HEK293T (cell line): Measurements from ENCODE around the gene HSDL2.

ENCODE experiments used
- ARNT ChIP-seq: fragments of 450-650 bp; IDR thresholded peaks from 2 replicates; pipeline ENCODE4 v1.6.1; 2017; ENCODE audit warnings: mild to moderate bottlenecking
- BHLHE40 ChIP-seq: fragments of 450-650 bp; IDR thresholded peaks from 2 replicates; pipeline ENCODE4 v1.6.1; 2016; ENCODE audit warnings: mild to moderate bottlenecking, moderate library complexity, borderline replicate concordance
- SP1 ChIP-seq: fragments of 450-650 bp; IDR thresholded peaks from 2 replicates; pipeline ENCODE4 v1.6.1; 2017
- SUZ12 ChIP-seq: fragments of 450-650 bp; IDR thresholded peaks from 2 replicates; pipeline ENCODE4 v1.6.1; 2016; ENCODE audit warnings: mild to moderate bottlenecking
- TARDBP ChIP-seq: fragments of 450-650 bp; IDR thresholded peaks from 2 replicates; pipeline ENCODE4 v1.6.1; 2016
- ZNF384 ChIP-seq: fragments of 450-650 bp; IDR thresholded peaks from 2 replicates; pipeline ENCODE4 v1.6.1; 2016

DNA sequence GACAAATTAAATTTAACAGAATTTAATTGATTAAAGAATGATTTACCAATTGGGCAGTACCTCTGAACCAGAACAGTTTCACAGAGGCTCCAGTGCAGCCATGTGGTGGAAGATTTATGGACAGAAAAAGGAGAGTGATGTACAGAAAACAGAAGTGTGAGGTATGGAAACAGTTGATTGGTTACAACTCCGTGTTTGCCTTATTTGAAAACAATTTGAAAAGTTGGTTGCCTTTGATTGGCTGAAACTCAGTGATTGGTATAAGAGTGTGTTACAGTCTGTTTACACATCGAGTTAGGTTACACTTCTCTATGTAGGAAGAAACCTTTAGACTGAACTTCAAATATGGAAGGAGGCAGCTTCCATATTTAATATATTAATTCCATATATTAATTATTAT, 136.9 kb downstream of the HSDL2 start:
- TF ChIP-seq TARDBP (no peak), ARNT (no peak), BHLHE40 (no peak), SP1 (no peak), ZNF384 (no peak), SUZ12 (no peak)
